ENCODE measurements around the gene KRTAP15-1. TPM values are rescaled to one million over a fixed set of nuclear protein-coding genes. Genes with fewer than 3 reads are reported as not detected.

Gene KRTAP15-1
- total and polyA plus RNA-seq, 4 donors, result not detected

GRCh38 chr21:30478004-30478403 lies 37.9 kb downstream of the KRTAP15-1 start:
- no peaks in the 10 kb centered on the region for H3K27me3 ChIP-seq (ENCODE audit: control insufficient read depth in 3 of 3, insufficient read depth in 3 of 3, low read length in 2 of 3)
- no peaks in the 10 kb centered on the region for H3K4me1 ChIP-seq (ENCODE audit: control insufficient read depth in 5 of 5, insufficient read depth in 5 of 5, low read length in 5 of 5)
- TF ChIP-seq CTCF (IDR thresholded peaks at IDR 0.05; ENCODE audit: control extremely low read depth, extremely low read depth), result no peak
- no peaks in the 10 kb centered on the region for H3K36me3 ChIP-seq (ENCODE audit: control insufficient read depth in 4 of 4, insufficient read depth in 4 of 4, low read length in 4 of 4)
- H3K9ac ChIP-seq (ENCODE audit: insufficient read depth in 1 of 2, low read length in 2 of 2), result no peak overlapping the region
- no peaks in the 10 kb centered on the region for H3K9me3 ChIP-seq (ENCODE audit: control insufficient read depth in 4 of 4, insufficient read depth in 3 of 4, low read length in 3 of 4)
- WGBS, 2 donors, result 41 to 65% methylated on average over 3 of the region's 3 CpGs
- no peak for DNase-seq
- no peak overlapping the region for H3K27ac ChIP-seq (ENCODE audit: low read depth in 1 of 2, low read length in 1 of 2)
- no peak for ATAC-seq (ENCODE audit: insufficient read depth, low FRiP score)
- no peak overlapping the region for H3K4me3 ChIP-seq

DNA sequence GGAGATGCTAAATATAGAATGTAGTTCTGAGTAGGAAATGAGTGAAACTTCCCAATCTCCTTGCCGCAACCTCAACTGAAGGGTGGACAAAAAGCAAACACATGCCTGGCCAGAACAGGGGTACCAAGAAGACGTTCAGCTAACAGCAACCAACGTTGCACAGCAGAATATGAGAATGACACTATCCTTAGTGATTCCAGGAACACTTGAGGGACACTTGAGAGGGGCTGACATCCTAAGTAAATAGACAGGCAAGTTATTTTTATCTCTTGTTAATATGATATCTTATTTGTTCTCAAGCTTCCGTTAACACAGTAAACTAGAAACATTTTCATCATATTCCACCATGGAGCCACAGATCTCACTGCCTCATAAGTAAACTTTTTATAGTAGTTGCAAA lies 39.2 kb downstream of the KRTAP15-1 start:
- Histone ChIP-seq H3K4me3 (no peak overlapping the region), H3K27ac (ENCODE audit: low read depth in 1 of 2, low read length in 1 of 2) (peak overlapping the region in 1 of 2 donors; percentile 56), H3K9me3 (ENCODE audit: control insufficient read depth in 4 of 4, insufficient read depth in 3 of 4, low read length in 3 of 4) (no peaks in the 10 kb centered on the region), H3K4me1 (ENCODE audit: control insufficient read depth in 5 of 5, insufficient read depth in 5 of 5, low read length in 5 of 5) (no peaks in the 10 kb centered on the region), H3K27me3 (ENCODE audit: control insufficient read depth in 3 of 3, insufficient read depth in 3 of 3, low read length in 2 of 3) (no peaks in the 10 kb centered on the region), H3K36me3 (ENCODE audit: control insufficient read depth in 4 of 4, insufficient read depth in 4 of 4, low read length in 4 of 4) (no peaks in the 10 kb centered on the region), H3K9ac (ENCODE audit: insufficient read depth in 1 of 2, low read length in 2 of 2) (no peak overlapping the region)
- ATAC-seq (ENCODE audit: insufficient read depth, low FRiP score) (no peak), DNase-seq (no peak)
- TF ChIP-seq CTCF (IDR thresholded peaks at IDR 0.05; ENCODE audit: control extremely low read depth, extremely low read depth), result no peak
- 45 to 49% methylated on average over 4 of the region's 4 CpGs for WGBS, 2 donors

DNA sequence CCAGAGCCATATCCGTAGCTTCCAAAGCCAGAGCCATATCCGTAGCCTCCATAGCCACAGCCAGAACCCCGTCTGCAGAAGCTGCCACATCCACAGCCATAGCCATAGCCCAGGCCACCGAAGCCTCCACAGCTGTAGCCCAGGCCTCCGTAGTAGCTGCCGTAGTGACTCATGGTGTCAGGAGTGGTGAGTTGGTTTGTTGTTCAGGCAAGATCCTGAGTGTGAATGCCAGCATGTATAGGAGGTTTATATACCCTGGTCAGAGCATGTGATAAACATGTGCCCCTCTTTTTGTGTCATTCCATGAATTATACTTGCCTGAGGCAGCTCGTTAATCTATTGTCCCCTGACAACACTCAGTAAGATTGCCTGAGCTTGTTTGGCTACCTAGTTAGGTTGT lies 40.1 kb downstream of the KRTAP15-1 start, which contains the start of gene KRTAP19-1:
Gene KRTAP19-1, minus strand, starts transcription at position 223 of the 400 bp plus-strand sequence. Its CDS starts 50 bp downstream, at position 173.
- WGBS, 2 donors, result 91 to 94% methylated on average over 7 of the region's 7 CpGs
- no peaks in the 10 kb centered on the region for H3K36me3 ChIP-seq (ENCODE audit: control insufficient read depth in 4 of 4, insufficient read depth in 4 of 4, low read length in 4 of 4)
- DNase-seq (no peak), ATAC-seq (ENCODE audit: insufficient read depth, low FRiP score) (no peak)
- H3K9me3 ChIP-seq (ENCODE audit: control insufficient read depth in 4 of 4, insufficient read depth in 3 of 4, low read length in 3 of 4), result no peaks in the 10 kb centered on the region
- peak within 1 kb of the TSS in 1 of 2 donors; percentile 56 for H3K27ac ChIP-seq (ENCODE audit: low read depth in 1 of 2, low read length in 1 of 2)
- no peak within 1 kb of the TSS for H3K4me3 ChIP-seq
- no peaks in the 10 kb centered on the region for H3K4me1 ChIP-seq (ENCODE audit: control insufficient read depth in 5 of 5, insufficient read depth in 5 of 5, low read length in 5 of 5)
- no peak for TF ChIP-seq CTCF (IDR thresholded peaks at IDR 0.05; ENCODE audit: control extremely low read depth, extremely low read depth)
- H3K27me3 ChIP-seq (ENCODE audit: control insufficient read depth in 3 of 3, insufficient read depth in 3 of 3, low read length in 2 of 3), result no peaks in the 10 kb centered on the region
- H3K9ac ChIP-seq (ENCODE audit: insufficient read depth in 1 of 2, low read length in 2 of 2), result no peak within 1 kb of the TSS

- Histone ChIP-seq H3K36me3 (ENCODE audit: control insufficient read depth in 4 of 4, insufficient read depth in 4 of 4, low read length in 4 of 4) (no peaks in the 10 kb centered on the region), H3K9ac (ENCODE audit: insufficient read depth in 1 of 2, low read length in 2 of 2) (no peak overlapping the region), H3K27ac (ENCODE audit: low read depth in 1 of 2, low read length in 1 of 2) (peak overlapping the region in 1 of 2 donors; percentile 9), H3K27me3 (ENCODE audit: control insufficient read depth in 3 of 3, insufficient read depth in 3 of 3, low read length in 2 of 3) (no peaks in the 10 kb centered on the region), H3K9me3 (ENCODE audit: control insufficient read depth in 4 of 4, insufficient read depth in 3 of 4, low read length in 3 of 4) (peaks cover 0 to 10% (median 0%) of the 10 kb centered on the region in 4 donors), H3K4me1 (ENCODE audit: control insufficient read depth in 5 of 5, insufficient read depth in 5 of 5, low read length in 5 of 5) (no peaks in the 10 kb centered on the region), H3K4me3 (no peak overlapping the region)
- ATAC-seq (ENCODE audit: insufficient read depth, low FRiP score) (no peak), DNase-seq (no peak)
- WGBS, 2 donors, result 80 to 82% methylated on average over 2 of the region's 2 CpGs
- TF ChIP-seq CTCF (IDR thresholded peaks at IDR 0.05; ENCODE audit: control extremely low read depth, extremely low read depth), result no peak
Observed at GRCh38 chr21:30482130-30482529, 42.1 kb downstream of the KRTAP15-1 start.
